Brain microvascular endothelial cell (primary cell): ENCODE data around the gene DAP.

Source experiments
- DNase-seq: peaks from one replicate; pipeline ENCODE4 v3.0.0-alpha.2; 2020
- H3K27ac ChIP-seq: fragments of 250-450 bp; sonication (Bioruptor Pico); 2 replicates; pipeline ENCODE4 v1.5.1; 2020; ENCODE audit warnings: mild to moderate bottlenecking, moderate library complexity
- H3K27me3 ChIP-seq: fragments of 250-450 bp; sonication (Bioruptor Pico); replicated peaks from 2 replicates; pipeline ENCODE4 v1.5.1; 2020; ENCODE audit warnings: mild to moderate bottlenecking
- H3K36me3 ChIP-seq: fragments of 250-450 bp; sonication (Bioruptor Pico); replicated peaks from 2 replicates; pipeline ENCODE4 v1.5.1; 2020; ENCODE audit warnings: mild to moderate bottlenecking
- H3K4me3 ChIP-seq: 2 replicates; pipeline ENCODE4 v1.5.1; 2011; ENCODE audit warnings: low read depth, mild to moderate bottlenecking, control low read depth, low read length, moderate library complexity
- CTCF ChIP-seq: IDR thresholded peaks from 2 replicates; pipeline ENCODE4 v1.5.1; 2011; ENCODE audit warnings: low read depth, mild to moderate bottlenecking, moderate library complexity, low read length, control low read depth, inconsistent platforms; ENCODE audit errors: missing control alignments
- in situ Hi-C: cut with HindIII; loops from 2 replicates; pipeline ENCODE4 v1.10.0; 2017; ENCODE audit warnings: low sequenced_read_pairs, low pct_ligation_motif_present

Gene DAP

GRCh38 chr5:10779592-10779991, 18.6 kb upstream of the DAP start:
- in situ Hi-C loops, result no loop called here
- H3K36me3 ChIP-seq, result no peaks in the 10 kb centered on the region
- no peak overlapping the region for H3K27ac ChIP-seq

GRCh38 chr5:10778179-10778910, 17.3 kb upstream of the DAP start:
- DNase-seq, result no peak
- in situ Hi-C loops, result no loop called here
- Histone ChIP-seq H3K27ac (no peak overlapping the region), H3K4me3 (no peak overlapping the region), H3K27me3 (no peaks in the 10 kb centered on the region), H3K36me3 (no peaks in the 10 kb centered on the region)
- TF ChIP-seq CTCF, result no peak

More at GRCh38 chr5:10779592-10779991, 18.6 kb upstream of the DAP start:
- no peak for TF ChIP-seq CTCF
- H3K4me3 ChIP-seq, result no peak overlapping the region
- H3K27me3 ChIP-seq, result no peaks in the 10 kb centered on the region
- no peak for DNase-seq

GRCh38 chr5:10775646-10776045, 14.6 kb upstream of the DAP start:
- in situ Hi-C loops, result no loop called here
- no peaks in the 10 kb centered on the region for H3K27me3 ChIP-seq
- H3K4me3 ChIP-seq, result no peak overlapping the region
- H3K36me3 ChIP-seq, result no peaks in the 10 kb centered on the region
- DNase-seq, result no peak
- peak; percentile 28 for TF ChIP-seq CTCF
- no peak overlapping the region for H3K27ac ChIP-seq

GRCh38 chr5:10772901-10773585, 12.0 kb upstream of the DAP start:
- no peak for TF ChIP-seq CTCF
- no peaks in the 10 kb centered on the region for H3K27me3 ChIP-seq
- no peak overlapping the region for H3K27ac ChIP-seq
- H3K4me3 ChIP-seq, result no peak overlapping the region
- in situ Hi-C loops, result no loop called here
- H3K36me3 ChIP-seq, result no peaks in the 10 kb centered on the region
- no peak for DNase-seq

GRCh38 chr5:10768328-10768899, 7.4 kb upstream of the DAP start:
- no peaks in the 10 kb centered on the region for H3K36me3 ChIP-seq
- no peaks in the 10 kb centered on the region for H3K27me3 ChIP-seq
- no peak overlapping the region for H3K27ac ChIP-seq
- DNase-seq, result no peak
- in situ Hi-C loops, result no loop called here
- H3K4me3 ChIP-seq, result no peak overlapping the region
- no peak for TF ChIP-seq CTCF
